IMR-90 (cell line): Measurements from ENCODE around the gene EXOC1L. TPM values are rescaled to one million over a fixed set of nuclear protein-coding genes. Genes with fewer than 3 reads are reported as not detected.

ENCODE experiments used
- ATAC-seq: fragments of 200-7000 bp; cut with Tn5 transposase; 2 replicates; pipeline ENCODE4 v1.9.1; 2020; ENCODE audit warnings: low read depth, mild to moderate bottlenecking, moderate library complexity
- BruUV-seq: library from RNA; stranded (reverse); fragments of 400-500 nt; replicated peaks from 2 replicates; lab custom pipeline; 2021; lab: Mats Ljungman, UMichigan
- CTCF ChIA-PET: fragments of 300-600 bp; formaldehyde crosslinking; extraction: SDS; loops from one replicate; lab custom pipeline; 2021; ENCODE audit warnings: antibody characterized with exemption; lab: Yijun Ruan, JAX
- POLR2A ChIA-PET: fragments of 300-600 bp; sonication (Branson Sonifier 250); formaldehyde crosslinking; loops from one replicate; lab custom pipeline; 2022; ENCODE audit warnings: antibody characterized with exemption; ENCODE audit not compliant: unreplicated experiment; lab: Charles Lee
- DNase-seq: peaks from one replicate; pipeline ENCODE4 v3.0.0; 2013
- H2AFZ ChIP-seq: replicated peaks from 2 replicates; pipeline ENCODE3; 2013; ENCODE audit warnings: low read length, mild to moderate bottlenecking; ENCODE audit not compliant: poor library complexity
- H2AK5ac ChIP-seq: 2 replicates; pipeline ENCODE4 v1.6.1; 2013; ENCODE audit warnings: low read depth, low read length, inconsistent platforms
- H2AK9ac ChIP-seq: replicated peaks from 2 replicates; pipeline ENCODE3; 2013; ENCODE audit warnings: mild to moderate bottlenecking, low read depth, low read length, moderate library complexity; ENCODE audit not compliant: poor library complexity
- H2BK120ac ChIP-seq: 2 replicates; pipeline ENCODE4 v1.6.1; 2013; ENCODE audit warnings: low read depth, low read length, inconsistent platforms
- H2BK15ac ChIP-seq: 3 replicates; pipeline ENCODE4 v1.6.1; 2013; ENCODE audit warnings: low read depth, low read length, inconsistent platforms
- H2BK20ac ChIP-seq: 2 replicates; pipeline ENCODE4 v1.6.1; 2013; ENCODE audit warnings: low read depth, mild to moderate bottlenecking, inconsistent platforms, low read length, moderate library complexity
- H2BK5ac ChIP-seq: 2 replicates; pipeline ENCODE4 v1.6.1; 2013; ENCODE audit warnings: mild to moderate bottlenecking, low read depth, low read length, inconsistent platforms; ENCODE audit not compliant: poor library complexity, severe bottlenecking
- H3K14ac ChIP-seq: replicated peaks from 2 replicates; pipeline ENCODE4 v1.6.1; 2013; ENCODE audit warnings: low read depth, low read length, inconsistent platforms
- H3K18ac ChIP-seq: 2 replicates; pipeline ENCODE4 v1.6.1; 2013; ENCODE audit warnings: low read depth, low read length, control low read depth
- H3K23ac ChIP-seq: 2 replicates; pipeline ENCODE4 v1.6.1; 2013; ENCODE audit warnings: low read depth, low read length, inconsistent platforms
- H3K27ac ChIP-seq: 2 replicates; pipeline ENCODE4 v1.5.1; 2013; ENCODE audit warnings: mild to moderate bottlenecking, control low read depth, low read length; ENCODE audit not compliant: insufficient read depth
- H3K27me3 ChIP-seq: 2 replicates; pipeline ENCODE4 v1.6.1; 2013; ENCODE audit warnings: low read length; ENCODE audit not compliant: control insufficient read depth, insufficient read depth
- H3K36me3 ChIP-seq: 2 replicates; pipeline ENCODE4 v1.6.1; 2013; ENCODE audit warnings: low read length, mixed read lengths; ENCODE audit not compliant: control insufficient read depth, insufficient read depth
- H3K4ac ChIP-seq: 2 replicates; pipeline ENCODE4 v1.6.1; 2013; ENCODE audit warnings: low read depth, low read length, inconsistent platforms
- H3K4me1 ChIP-seq: 2 replicates; pipeline ENCODE4 v1.6.1; 2013; ENCODE audit warnings: low read length, mixed read lengths; ENCODE audit not compliant: control insufficient read depth, insufficient read depth
- H3K4me2 ChIP-seq: 2 replicates; pipeline ENCODE4 v1.6.1; 2013; ENCODE audit warnings: low read depth, mild to moderate bottlenecking, control low read depth, low read length, moderate library complexity
- H3K4me3 ChIP-seq: 2 replicates; pipeline ENCODE4 v1.5.1; 2013; ENCODE audit warnings: low read depth, mild to moderate bottlenecking, control low read depth, low read length, moderate library complexity; ENCODE audit not compliant: insufficient read depth
- H3K56ac ChIP-seq: 2 replicates; pipeline ENCODE4 v1.6.1; 2013; ENCODE audit warnings: low read length, inconsistent platforms; ENCODE audit not compliant: insufficient read depth; ENCODE audit errors: extremely low read depth
- H3K79me1 ChIP-seq, 2 experiments: 2 replicates each; pipeline ENCODE4 v1.6.1; 2013; ENCODE audit warnings: low read length in 2 of 2, inconsistent platforms in 1 of 2, low read depth in 1 of 2
- H3K9ac ChIP-seq: 2 replicates; pipeline ENCODE4 v1.6.1; 2013; ENCODE audit warnings: low read depth, low read length, control low read depth
- H3K9me1 ChIP-seq: 2 replicates; pipeline ENCODE4 v1.6.1; 2013; ENCODE audit warnings: low read length, inconsistent platforms; ENCODE audit not compliant: insufficient read depth
- H3K9me3 ChIP-seq: 2 replicates; pipeline ENCODE4 v1.6.1; 2013; ENCODE audit warnings: low read length; ENCODE audit not compliant: control insufficient read depth, insufficient read depth
- H4K20me1 ChIP-seq: 2 replicates; pipeline ENCODE4 v1.6.1; 2013; ENCODE audit warnings: low read length, inconsistent platforms; ENCODE audit not compliant: insufficient read depth
- H4K5ac ChIP-seq: 2 replicates; pipeline ENCODE4 v1.6.1; 2013; ENCODE audit warnings: mild to moderate bottlenecking, low read depth, low read length, control low read depth
- H4K8ac ChIP-seq, 2 experiments: 2 replicates each; pipeline ENCODE4 v1.6.1; 2013; ENCODE audit warnings: low read depth in 2 of 2, low read length in 2 of 2, control low read depth in 1 of 2, inconsistent platforms in 1 of 2
- H4K91ac ChIP-seq: 2 replicates; pipeline ENCODE4 v1.6.1; 2013; ENCODE audit warnings: low read depth, low read length, inconsistent platforms; ENCODE audit not compliant: insufficient read depth
- BHLHE40 ChIP-seq: fragments of 150-350 bp; IDR thresholded peaks from 2 replicates; pipeline ENCODE4 v1.6.1; 2016; ENCODE audit warnings: mild to moderate bottlenecking, low read depth, low read length
- MAFK ChIP-seq: IDR thresholded peaks from 2 replicates; pipeline ENCODE4 v1.6.1; 2012; ENCODE audit warnings: low read depth, low read length, improper control_type of control experiment
- NFE2L2 ChIP-seq: fragments of 150-350 bp; IDR thresholded peaks from 2 replicates; pipeline ENCODE4 v1.6.1; 2016; ENCODE audit warnings: low read depth, mild to moderate bottlenecking, low read length
- RCOR1 ChIP-seq: IDR thresholded peaks from 2 replicates; pipeline ENCODE4 v1.6.1; 2012; ENCODE audit warnings: mild to moderate bottlenecking, low read length, improper control_type of control experiment; ENCODE audit not compliant: insufficient replicate concordance
- USF2 ChIP-seq: fragments of 150-350 bp; IDR thresholded peaks from 2 replicates; pipeline ENCODE4 v1.6.1; 2017; ENCODE audit warnings: mild to moderate bottlenecking, antibody characterized with exemption, low read length, low read depth
- WGBS, 2 experiments: methylation state at CpG; one replicate each; pipeline versions ENCODE4 v1.1.5 to v1.1.7; 2013; ENCODE audit warnings: missing lambda C conversion rate in 2 of 2; ENCODE audit not compliant: insufficient read length in 1 of 2; ENCODE audit errors: extremely low coverage in 2 of 2; 5-methylcytosine and 5-hydroxymethylcytosine counted together
- dilution Hi-C: fragments of 300-500 bp; cut with HindIII; formaldehyde crosslinking; loops from one replicate; pipeline ENCODE4 v1.14.3; 2018; ENCODE audit warnings: low sequenced_read_pairs; ENCODE audit not compliant: unreplicated experiment
- in situ Hi-C: fragments of 300-500 bp; cut with MboI; formaldehyde crosslinking; loops from 3 replicates; pipeline ENCODE4 v1.14.3; 2019; ENCODE audit warnings: low sequenced_read_pairs, inconsistent platforms, mixed read lengths
- intact Hi-C: fragments of 100-400 bp; cut with micrococcal nuclease; formaldehyde crosslinking; loops from 2 replicates; pipeline ENCODE4 v1.10.0; 2022
- polyA plus RNA-seq, 3 experiments: library from polyadenylated mRNA; depleted of rRNA; stranded (reverse); fragments of >200 nt; gene quantifications; 2 replicates each; pipeline ENCODE4 v1.2.3, GENCODE V29; 2012; ENCODE audit warnings: low replicate concordance in 1 of 3
- total RNA-seq: library from RNA; depleted of rRNA; stranded (reverse); fragments of >200 nt; gene quantifications from 2 replicates; pipeline ENCODE4 v1.2.3, GENCODE V29; 2012

The EXOC1L gene
- total and polyA plus RNA-seq, 2 of the 4 experiments (the other 2 are of a cell fraction) = not detected

- Histone ChIP-seq H4K8ac (no peak overlapping the region), H3K9me1 (no peaks in the 10 kb centered on the region), H4K5ac (no peak overlapping the region), H2BK20ac (no peak overlapping the region), H2BK120ac (no peak overlapping the region), H2AK9ac (no peak overlapping the region), H2BK15ac (no peak overlapping the region), H3K9me3 (no peaks in the 10 kb centered on the region), H3K23ac (no peak overlapping the region), H3K18ac (no peak overlapping the region), H2BK5ac (no peak overlapping the region), H3K56ac (no peak overlapping the region), H3K36me3 (no peaks in the 10 kb centered on the region), H2AFZ (no peak overlapping the region), H3K27me3 (peaks cover 23% of the 10 kb centered on the region), H4K91ac (no peak overlapping the region), H3K9ac (no peak overlapping the region), H2AK5ac (no peak overlapping the region), H3K4me3 (no peak overlapping the region), H3K4me1 (no peaks in the 10 kb centered on the region; the same call in 1 of the 2 replicates), H3K27ac (no peak overlapping the region), H3K79me1 (no peaks in the 10 kb centered on the region), H3K4ac (no peak overlapping the region), H3K4me2 (no peak overlapping the region), H3K14ac (no peak overlapping the region), H4K20me1 (no peaks in the 10 kb centered on the region)
- CTCF ChIA-PET = no interaction called here
- no peak for TF ChIP-seq MAFK
- no peak for TF ChIP-seq NFE2L2
- no peak for TF ChIP-seq USF2
- no peak for TF ChIP-seq BHLHE40
- no peak for TF ChIP-seq RCOR1
- no TSS peak for BruUV-seq
- intact Hi-C loops (no loop called here), in situ Hi-C loops (no loop called here), dilution Hi-C loops (no loop called here)
- 80% methylated on average over 1 of the region's 2 CpGs; no CpG with 5 or more reads in 1 of the 2 experiments for WGBS, 2 experiments
- POLR2A ChIA-PET = interaction anchor here (0.6 kb wide), 1 partner anchor 1089 kb away, joined by 4 read pairs; no protein-coding TSS in a partner anchor
- no peak for ATAC-seq
- no peak for DNase-seq
These were observed 27.9 kb upstream of the EXOC1L start for GRCh38 chr4:55791666-55792065.
